H9 (cell line): Measurements from ENCODE around the gene PDE4B. TPM values are rescaled to one million over a fixed set of nuclear protein-coding genes. Genes with fewer than 3 reads are reported as not detected.

Experiments used
- DNase-seq: peaks from one replicate; pipeline ENCODE4 v3.0.0-alpha.2; 2017
- H2AFZ ChIP-seq: one replicate; pipeline ENCODE4 v1.6.1; 2013; ENCODE audit warnings: mild to moderate bottlenecking, low read length, control low read depth, moderate library complexity
- H2AK5ac ChIP-seq: 2 replicates; pipeline ENCODE4 v1.6.1; 2013; ENCODE audit warnings: low read length, control low read depth, mixed read lengths; ENCODE audit not compliant: insufficient read length
- H2BK120ac ChIP-seq: one replicate; pipeline ENCODE4 v1.6.1; 2013; ENCODE audit warnings: low read depth, mild to moderate bottlenecking, low read length, control low read depth, inconsistent platforms; ENCODE audit not compliant: poor library complexity, severe bottlenecking
- H2BK12ac ChIP-seq: 2 replicates; pipeline ENCODE4 v1.6.1; 2013; ENCODE audit warnings: low read length, control low read depth, mixed read lengths, low read depth; ENCODE audit not compliant: insufficient read length
- H2BK15ac ChIP-seq: 2 replicates; pipeline ENCODE4 v1.6.1; 2013; ENCODE audit warnings: low read depth, low read length, control low read depth
- H2BK20ac ChIP-seq: one replicate; pipeline ENCODE4 v1.6.1; 2013; ENCODE audit warnings: low read depth, mild to moderate bottlenecking, low read length, control low read depth, inconsistent platforms; ENCODE audit not compliant: poor library complexity, severe bottlenecking
- H2BK5ac ChIP-seq: 2 replicates; pipeline ENCODE4 v1.6.1; 2013; ENCODE audit warnings: low read length, control low read depth, mixed read lengths; ENCODE audit not compliant: insufficient read length
- H3K14ac ChIP-seq: 2 replicates; pipeline ENCODE4 v1.6.1; 2013; ENCODE audit warnings: low read length, control low read depth; ENCODE audit not compliant: insufficient read depth
- H3K18ac ChIP-seq: 2 replicates; pipeline ENCODE4 v1.6.1; 2013; ENCODE audit warnings: low read depth, mild to moderate bottlenecking, mixed read lengths, low read length, control low read depth; ENCODE audit not compliant: insufficient read length
- H3K23ac ChIP-seq: 2 replicates; pipeline ENCODE4 v1.6.1; 2013; ENCODE audit warnings: low read length, control low read depth, mixed read lengths, low read depth; ENCODE audit not compliant: insufficient read length
- H3K23me2 ChIP-seq: 2 replicates; pipeline ENCODE4 v1.6.1; 2013; ENCODE audit warnings: low read depth, mild to moderate bottlenecking, mixed read lengths, low read length, control low read depth; ENCODE audit not compliant: insufficient read length, poor library complexity, severe bottlenecking
- H3K27ac ChIP-seq: 2 replicates; pipeline ENCODE4 v1.5.1; 2013; ENCODE audit warnings: low read length, control low read depth, mixed read lengths, low read depth; ENCODE audit not compliant: insufficient read length
- H3K27me3 ChIP-seq: 2 replicates; pipeline ENCODE4 v1.6.1; 2013; ENCODE audit warnings: low read length, control low read depth, inconsistent platforms; ENCODE audit not compliant: insufficient read depth
- H3K4ac ChIP-seq: 2 replicates; pipeline ENCODE4 v1.6.1; 2013; ENCODE audit warnings: low read depth, mild to moderate bottlenecking, control low read depth, inconsistent platforms, low read length, moderate library complexity
- H3K4me1 ChIP-seq: 2 replicates; pipeline ENCODE4 v1.6.1; 2013; ENCODE audit warnings: low read length, control low read depth, inconsistent platforms; ENCODE audit not compliant: insufficient read depth
- H3K4me2 ChIP-seq: 2 replicates; pipeline ENCODE4 v1.6.1; 2013; ENCODE audit warnings: low read length, control low read depth, mixed read lengths; ENCODE audit not compliant: insufficient read length, insufficient read depth
- H3K56ac ChIP-seq: 2 replicates; pipeline ENCODE4 v1.6.1; 2013; ENCODE audit warnings: low read depth, mild to moderate bottlenecking, mixed read lengths, low read length, control low read depth; ENCODE audit not compliant: insufficient read length
- H3K79me1 ChIP-seq: 2 replicates; pipeline ENCODE4 v1.6.1; 2013; ENCODE audit warnings: low read depth, mild to moderate bottlenecking, moderate library complexity, low read length, control low read depth, inconsistent platforms; ENCODE audit not compliant: insufficient read depth, poor library complexity, severe bottlenecking
- H3K79me2 ChIP-seq: 2 replicates; pipeline ENCODE4 v1.6.1; 2013; ENCODE audit warnings: low read length, control low read depth, inconsistent platforms; ENCODE audit not compliant: insufficient read depth
- H3K9ac ChIP-seq: 2 replicates; pipeline ENCODE4 v1.6.1; 2013; ENCODE audit warnings: low read length, control low read depth, mixed read lengths; ENCODE audit not compliant: insufficient read length; ENCODE audit errors: extremely low read depth
- H3K9me3 ChIP-seq: one replicate; pipeline ENCODE4 v1.6.1; 2013; ENCODE audit warnings: low read depth, low read length, inconsistent platforms; ENCODE audit not compliant: control insufficient read depth
- H3T11ph ChIP-seq: one replicate; pipeline ENCODE4 v1.6.1; 2013; ENCODE audit warnings: mild to moderate bottlenecking, low read length, control low read depth, inconsistent platforms
- H4K20me1 ChIP-seq: one replicate; pipeline ENCODE4 v1.6.1; 2013; ENCODE audit not compliant: control insufficient read depth, insufficient read length, insufficient read depth
- H4K5ac ChIP-seq: 2 replicates; pipeline ENCODE4 v1.6.1; 2013; ENCODE audit warnings: low read depth, mild to moderate bottlenecking, mixed read lengths, low read length, control low read depth; ENCODE audit not compliant: insufficient read length
- H4K8ac ChIP-seq: replicated peaks from 2 replicates; pipeline ENCODE4 v1.6.1; 2013; ENCODE audit warnings: low read length, control low read depth, mixed read lengths, low read depth; ENCODE audit not compliant: insufficient read length
- H4K91ac ChIP-seq: 2 replicates; pipeline ENCODE4 v1.6.1; 2013; ENCODE audit warnings: low read depth, mild to moderate bottlenecking, moderate library complexity, mixed read lengths, low read length, control low read depth; ENCODE audit not compliant: insufficient read length
- H3K27ac Mint-ChIP-seq, 3 experiments: 2 replicates in 2 of 3; 3 replicates in 1 of 3; pipeline ENCODE4 v1.8.0; 2020 to 2021; ENCODE audit warnings: mixed read lengths in 3 of 3, mild to moderate bottlenecking in 1 of 3, moderate library complexity in 1 of 3
- H3K27me3 Mint-ChIP-seq: 2 replicates; pipeline ENCODE4 v1.8.0; 2021; ENCODE audit warnings: low read depth, mild to moderate bottlenecking, moderate library complexity, mixed read lengths
- H3K36me3 Mint-ChIP-seq, 3 experiments: 2 replicates in 2 of 3; 3 replicates in 1 of 3; pipeline ENCODE4 v1.8.0; 2020 to 2021; ENCODE audit warnings: low read depth in 3 of 3, mixed read lengths in 3 of 3; ENCODE audit not compliant: insufficient read depth in 1 of 3
- H3K4me1 Mint-ChIP-seq, 2 experiments: 2 replicates each; pipeline ENCODE4 v1.8.0; 2020; ENCODE audit warnings: mixed read lengths in 2 of 2
- H3K4me3 Mint-ChIP-seq, 2 experiments: 2 replicates in 1 of 2; 3 replicates in 1 of 2; pipeline ENCODE4 v1.8.0; 2020 to 2021; ENCODE audit warnings: mild to moderate bottlenecking in 2 of 2, mixed read lengths in 2 of 2, moderate library complexity in 1 of 2
- H3K9me3 Mint-ChIP-seq, 2 experiments: 2 replicates in 1 of 2; 3 replicates in 1 of 2; pipeline ENCODE4 v1.8.0; 2020; ENCODE audit warnings: mild to moderate bottlenecking in 2 of 2, mixed read lengths in 2 of 2, moderate library complexity in 1 of 2
- CTCF ChIP-seq: fragments of 200-600 bp; sonication (generic); conservative IDR thresholded peaks from 3 replicates; pipeline ENCODE4 v1.8.0; 2021; ENCODE audit warnings: antibody characterized with exemption, mild to moderate bottlenecking
- WGBS: extraction: QIAGEN DNeasy Blood & Tissue Kit; methylation state at CpG from one replicate; pipeline ENCODE4 v1.1.7; 2013; ENCODE audit warnings: missing lambda C conversion rate, low lambda C conversion rate, mixed read lengths; ENCODE audit not compliant: insufficient read length; ENCODE audit errors: extremely low coverage; 5-methylcytosine and 5-hydroxymethylcytosine counted together
- total RNA-seq: library from RNA; stranded (reverse); gene quantifications from 2 replicates; pipeline ENCODE4 v1.2.1, GENCODE V29; 2021

Gene PDE4B
- total RNA-seq, 1 experiment from 2014 or later, result 19.8 TPM

GRCh38 chr1:66351913-66352312 is 559.2 kb downstream of the PDE4B start:
- no peak overlapping the region for H3K9ac ChIP-seq
- no peak overlapping the region for H3K4me2 ChIP-seq
- peaks cover 20% of the 10 kb centered on the region; the same call in 1 of the 2 replicates for H3K4me1 ChIP-seq
- no peaks in the 10 kb centered on the region; the same call in 1 of the 2 replicates for H3K79me2 ChIP-seq
- H2BK120ac ChIP-seq, result no peak overlapping the region
- Mint-ChIP-seq H3K4me3 (no peak overlapping the region; a peak in 1 of 5 replicates), H3K4me1 (peaks cover 78 to 91% of the 10 kb centered on the region in 2 experiments), H3K36me3 (no peaks in the 10 kb centered on the region), H3K27me3 (no peaks in the 10 kb centered on the region), H3K9me3 (no peaks in the 10 kb centered on the region), H3K27ac (peak overlapping the region in 2 of 3 experiments; percentile 9 to 58; a peak in 2 of 7 replicates)
- no peak for TF ChIP-seq CTCF
- no peak overlapping the region for H4K5ac ChIP-seq
- no CpG with 5 or more reads among the region's 3 CpGs for WGBS
- no peak overlapping the region for H3K23ac ChIP-seq
- H3K18ac ChIP-seq, result peak overlapping the region; percentile 73
- no peak overlapping the region for H3T11ph ChIP-seq
- DNase-seq, result no peak
- no peak overlapping the region for H2AK5ac ChIP-seq
- H3K23me2 ChIP-seq, result peaks cover 4% of the 10 kb centered on the region
- no peak overlapping the region for H3K56ac ChIP-seq
- H2BK15ac ChIP-seq, result no peak overlapping the region
- H3K4ac ChIP-seq, result no peak overlapping the region
- no peak overlapping the region for H4K8ac ChIP-seq
- H3K27me3 ChIP-seq, result no peaks in the 10 kb centered on the region
- H2BK12ac ChIP-seq, result no peak overlapping the region
- H3K79me1 ChIP-seq, result no peaks in the 10 kb centered on the region
- no peak overlapping the region for H2BK20ac ChIP-seq
- no peak overlapping the region for H2BK5ac ChIP-seq
- H3K27ac ChIP-seq, result no peak overlapping the region
- no peaks in the 10 kb centered on the region for H4K20me1 ChIP-seq
- no peaks in the 10 kb centered on the region for H3K9me3 ChIP-seq
- H4K91ac ChIP-seq, result no peak overlapping the region
- no peak overlapping the region for H3K14ac ChIP-seq
- no peak overlapping the region for H2AFZ ChIP-seq
